Ishikawa (cell line): ENCODE measurements around the gene EYA4.

Experiments used
- CEBPB ChIP-seq: IDR thresholded peaks from 2 replicates; pipeline ENCODE4 v1.6.1; 2012
- CREB1 ChIP-seq: IDR thresholded peaks from 2 replicates; pipeline ENCODE4 v1.6.1; 2012; ENCODE audit warnings: low read depth
- EGR1 ChIP-seq: IDR thresholded peaks from 2 replicates; pipeline ENCODE4 v1.6.1; 2012
- EP300 ChIP-seq: IDR thresholded peaks from 2 replicates; pipeline ENCODE4 v1.6.1; 2012; ENCODE audit warnings: borderline replicate concordance
- FOXM1 ChIP-seq: IDR thresholded peaks from 2 replicates; pipeline ENCODE4 v1.6.1; 2012; ENCODE audit warnings: low read depth, borderline replicate concordance
- MAX ChIP-seq: IDR thresholded peaks from 2 replicates; pipeline ENCODE4 v1.6.1; 2012
- NFIC ChIP-seq: IDR thresholded peaks from 2 replicates; pipeline ENCODE4 v1.6.1; 2012
- RAD21 ChIP-seq: IDR thresholded peaks from 2 replicates; pipeline ENCODE4 v1.6.1; 2012; ENCODE audit warnings: low read depth
- TAF1 ChIP-seq: IDR thresholded peaks from 2 replicates; pipeline ENCODE4 v1.6.1; 2012; ENCODE audit warnings: low read depth, mild to moderate bottlenecking
- TCF12 ChIP-seq: IDR thresholded peaks from 2 replicates; pipeline ENCODE4 v1.6.1; 2012; ENCODE audit warnings: low read depth
- TEAD4 ChIP-seq: IDR thresholded peaks from 2 replicates; pipeline ENCODE4 v1.6.1; 2012
- USF1 ChIP-seq: IDR thresholded peaks from 2 replicates; pipeline ENCODE4 v1.6.1; 2012
- YY1 ChIP-seq: IDR thresholded peaks from 2 replicates; pipeline ENCODE4 v1.6.1; 2012; ENCODE audit warnings: low read depth
- ZBTB7A ChIP-seq: IDR thresholded peaks from 2 replicates; pipeline ENCODE4 v1.6.1; 2012; ENCODE audit warnings: low read depth
- TF ChIP-seq, protein P1 (sequence below): IDR thresholded peaks from 2 replicates; pipeline ENCODE4 v1.6.1; 2012; ENCODE audit warnings: low read depth, mild to moderate bottlenecking

Gene EYA4

GRCh38 chr6:133362813-133363212 is 121.7 kb downstream of the EYA4 start:
- no peak for TF ChIP-seq TEAD4
- no peak for TF ChIP-seq TAF1
- TF ChIP-seq FOXM1, result no peak
- TF ChIP-seq CEBPB, result no peak
- TF ChIP-seq EGR1, result no peak
- no peak for TF ChIP-seq MAX
- no peak for TF ChIP-seq NFIC
- TF ChIP-seq ZBTB7A, result no peak
- no peak for TF ChIP-seq USF1
- TF ChIP-seq CREB1, result no peak
- no peak for TF ChIP-seq TCF12
- no peak for TF ChIP-seq RAD21

GRCh38 chr6:133368664-133369063 is 127.5 kb downstream of the EYA4 start:
- TF ChIP-seq NFIC, result no peak
- no peak for TF ChIP-seq YY1
- TF ChIP-seq TEAD4, result 0 out of 2 replicates have a peak, but pooled peaks have one; percentile 52
- peak; percentile 94 for TF ChIP-seq MAX
- no peak for TF ChIP-seq CREB1
- no peak for TF ChIP-seq TCF12
- TF ChIP-seq, protein P1, sequence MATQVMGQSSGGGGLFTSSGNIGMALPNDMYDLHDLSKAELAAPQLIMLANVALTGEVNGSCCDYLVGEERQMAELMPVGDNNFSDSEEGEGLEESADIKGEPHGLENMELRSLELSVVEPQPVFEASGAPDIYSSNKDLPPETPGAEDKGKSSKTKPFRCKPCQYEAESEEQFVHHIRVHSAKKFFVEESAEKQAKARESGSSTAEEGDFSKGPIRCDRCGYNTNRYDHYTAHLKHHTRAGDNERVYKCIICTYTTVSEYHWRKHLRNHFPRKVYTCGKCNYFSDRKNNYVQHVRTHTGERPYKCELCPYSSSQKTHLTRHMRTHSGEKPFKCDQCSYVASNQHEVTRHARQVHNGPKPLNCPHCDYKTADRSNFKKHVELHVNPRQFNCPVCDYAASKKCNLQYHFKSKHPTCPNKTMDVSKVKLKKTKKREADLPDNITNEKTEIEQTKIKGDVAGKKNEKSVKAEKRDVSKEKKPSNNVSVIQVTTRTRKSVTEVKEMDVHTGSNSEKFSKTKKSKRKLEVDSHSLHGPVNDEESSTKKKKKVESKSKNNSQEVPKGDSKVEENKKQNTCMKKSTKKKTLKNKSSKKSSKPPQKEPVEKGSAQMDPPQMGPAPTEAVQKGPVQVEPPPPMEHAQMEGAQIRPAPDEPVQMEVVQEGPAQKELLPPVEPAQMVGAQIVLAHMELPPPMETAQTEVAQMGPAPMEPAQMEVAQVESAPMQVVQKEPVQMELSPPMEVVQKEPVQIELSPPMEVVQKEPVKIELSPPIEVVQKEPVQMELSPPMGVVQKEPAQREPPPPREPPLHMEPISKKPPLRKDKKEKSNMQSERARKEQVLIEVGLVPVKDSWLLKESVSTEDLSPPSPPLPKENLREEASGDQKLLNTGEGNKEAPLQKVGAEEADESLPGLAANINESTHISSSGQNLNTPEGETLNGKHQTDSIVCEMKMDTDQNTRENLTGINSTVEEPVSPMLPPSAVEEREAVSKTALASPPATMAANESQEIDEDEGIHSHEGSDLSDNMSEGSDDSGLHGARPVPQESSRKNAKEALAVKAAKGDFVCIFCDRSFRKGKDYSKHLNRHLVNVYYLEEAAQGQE, result peak; percentile 43
- no peak for TF ChIP-seq EGR1
- peak; percentile 69 for TF ChIP-seq RAD21
- TF ChIP-seq TAF1, result no peak
- no peak for TF ChIP-seq FOXM1
- TF ChIP-seq ZBTB7A, result no peak
- TF ChIP-seq USF1, result 0 out of 2 replicates have a peak, but pooled peaks have one; percentile 47
- no peak for TF ChIP-seq CEBPB
- no peak for TF ChIP-seq EP300

- TF ChIP-seq EGR1 (no peak), CEBPB (no peak), TAF1 (no peak), TEAD4 (no peak), YY1 (no peak), RAD21 (no peak), EP300 (no peak), TCF12 (no peak)
Measured at GRCh38 chr6:133369773-133370272, 128.7 kb downstream of the EYA4 start.

GRCh38 chr6:133376743-133377142 is 135.6 kb downstream of the EYA4 start:
- peak; percentile 45; the same call in 1 of the 2 replicates for TF ChIP-seq CEBPB
- TF ChIP-seq EP300, result no peak

DNA sequence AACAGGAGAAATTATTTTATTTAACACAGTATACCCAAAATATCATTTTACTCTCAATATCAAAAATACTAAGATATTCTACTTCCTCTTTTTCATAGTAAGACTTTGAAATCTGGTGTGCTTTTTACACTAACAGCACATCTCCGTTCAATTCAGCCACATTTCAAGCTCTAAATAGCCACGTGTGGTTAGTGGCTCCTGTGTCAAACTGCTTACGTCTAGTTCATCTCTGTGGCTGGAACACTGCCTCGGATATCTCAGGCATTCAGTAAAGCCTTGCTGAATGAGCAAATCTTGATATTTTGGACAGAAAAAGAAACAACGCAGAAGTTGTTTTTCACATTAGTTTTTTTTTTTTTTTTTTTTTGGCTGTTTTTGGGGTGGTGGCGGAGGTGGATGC is 136.1 kb downstream of the EYA4 start:
- TF ChIP-seq ZBTB7A (no peak), TEAD4 (no peak), CEBPB (no peak), NFIC (no peak), TCF12 (no peak), YY1 (no peak), CREB1 (no peak), USF1 (no peak), FOXM1 (no peak), TAF1 (no peak), EP300 (no peak), MAX (no peak), RAD21 (no peak)
- TF ChIP-seq, protein P1, result no peak

DNA sequence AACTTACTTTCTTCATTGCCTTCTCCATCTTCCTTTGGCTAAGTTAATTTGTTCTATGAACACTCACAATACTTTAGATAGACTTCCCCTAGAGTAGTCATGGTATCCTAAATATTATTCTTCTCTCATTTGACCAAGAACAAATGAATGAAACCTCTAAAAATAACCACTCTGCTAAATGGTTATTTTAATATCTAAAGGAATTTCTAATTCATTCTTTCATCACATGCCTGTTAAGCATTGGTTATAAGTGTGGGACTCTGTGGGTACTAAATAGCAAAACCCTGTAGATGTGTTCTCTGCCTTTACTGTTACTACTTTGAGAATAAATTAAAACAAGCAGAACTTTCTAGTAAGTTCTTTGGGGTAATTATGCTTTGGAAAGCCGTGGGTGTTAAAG is 138.9 kb downstream of the EYA4 start:
- TF ChIP-seq ZBTB7A, result no peak
- TF ChIP-seq NFIC, result no peak
- TF ChIP-seq TCF12, result no peak
- TF ChIP-seq, protein P1, result no peak
- TF ChIP-seq RAD21, result no peak
- no peak for TF ChIP-seq CREB1
- no peak for TF ChIP-seq FOXM1
- no peak for TF ChIP-seq MAX
- no peak for TF ChIP-seq EP300
- no peak for TF ChIP-seq USF1
